ENCODE results near the gene SIN3B.
A peak's percentile ranks its signal among the peaks of the same experiment; 100 is the strongest.

The SIN3B gene

GRCh38 chr19:16804176-16804575, 25.0 kb upstream of the SIN3B start (continued):
- no peak for TF ChIP-seq ELK4 (IDR thresholded peaks at IDR 0.05; ENCODE audit: borderline replicate concordance, low read depth, low read length)
- TF ChIP-seq SALL2 (tag by site-specific recombination; IDR thresholded peaks at IDR 0.05; ENCODE audit: borderline replicate concordance): no peak
- no peak for TF ChIP-seq TSHZ1 (tag by site-specific recombination; IDR thresholded peaks at IDR 0.05; ENCODE audit: borderline replicate concordance)
- TF ChIP-seq ZNF510 (tag by site-specific recombination; IDR thresholded peaks at IDR 0.05; ENCODE audit: insufficient replicate concordance): no peak
- no peak for TF ChIP-seq AEBP2 (tag by site-specific recombination; IDR thresholded peaks at IDR 0.05; ENCODE audit: borderline replicate concordance)
- no peak for TF ChIP-seq ZNF398 (tag by site-specific recombination; IDR thresholded peaks at IDR 0.05)

GRCh38 chr19:16807549-16808284, 21.5 kb upstream of the SIN3B start:
- H3K27ac ChIP-seq (ENCODE audit: extremely low read depth, low read depth, low read length): no peak overlapping the region
- no peaks in the 10 kb centered on the region for H3K4me1 ChIP-seq (ENCODE audit: control insufficient read depth, insufficient read depth, low read length)
- no peaks in the 10 kb centered on the region; a peak in 1 of 3 replicates for H3K36me3 ChIP-seq (ENCODE audit: control insufficient read depth in 2 of 2, insufficient read depth in 1 of 2, low read length in 2 of 2)
- no peaks in the 10 kb centered on the region for H3K9me3 ChIP-seq (ENCODE audit: control insufficient read depth, insufficient read depth, low read depth, low read length)
- ChIA-PET POLR2A (interaction anchor here (0.6 kb wide), 1 partner anchor 31 kb away, joined by 4 read pairs; no protein-coding TSS in a partner anchor), CTCF (no interaction called here)
- H3K4me3 ChIP-seq (ENCODE audit: low read depth, low read length): no peak overlapping the region
- TF ChIP-seq GLIS1 (tag by site-specific recombination; IDR thresholded peaks at IDR 0.05) (peak; percentile 48), ZIC2 (tag by site-specific recombination; IDR thresholded peaks at IDR 0.05) (peak; percentile 91), ZNF610 (tag by site-specific recombination; IDR thresholded peaks at IDR 0.05; ENCODE audit: borderline replicate concordance) (no peak)

GRCh38 chr19:16814526-16815100, 14.6 kb upstream of the SIN3B start:
- Histone ChIP-seq H3K4me1 (ENCODE audit: control insufficient read depth, insufficient read depth, low read length) (no peaks in the 10 kb centered on the region), H3K4me3 (ENCODE audit: low read depth, low read length) (no peak overlapping the region), H3K27ac (ENCODE audit: extremely low read depth, low read depth, low read length) (no peak overlapping the region), H3K9me3 (ENCODE audit: control insufficient read depth, insufficient read depth, low read depth, low read length) (no peaks in the 10 kb centered on the region), H3K36me3 (ENCODE audit: control insufficient read depth in 2 of 2, insufficient read depth in 1 of 2, low read length in 2 of 2) (no peaks in the 10 kb centered on the region)
- CTCF ChIA-PET: no interaction called here
- POLR2A ChIA-PET: no interaction called here
- TF ChIP-seq ZNF121 (tag by site-specific recombination; IDR thresholded peaks at IDR 0.05) (no peak), ZNF658 (tag by site-specific recombination; IDR thresholded peaks at IDR 0.05) (no peak), ZNF510 (tag by site-specific recombination; IDR thresholded peaks at IDR 0.05; ENCODE audit: insufficient replicate concordance) (peak; percentile 20), ZNF549 (tag by site-specific recombination; IDR thresholded peaks at IDR 0.05) (no peak), ZNF677 (tag by site-specific recombination; IDR thresholded peaks at IDR 0.05) (no peak), INSM2 (tag by site-specific recombination; IDR thresholded peaks at IDR 0.05) (no peak), ZFP41 (tag by site-specific recombination; IDR thresholded peaks at IDR 0.05; ENCODE audit: borderline replicate concordance) (no peak), ZNF747 (tag by site-specific recombination; IDR thresholded peaks at IDR 0.05) (no peak), ZNF10 (tag by site-specific recombination; IDR thresholded peaks at IDR 0.05) (no peak), ZNF350 (tag by site-specific recombination; IDR thresholded peaks at IDR 0.05) (no peak), ZNF26 (tag by site-specific recombination; IDR thresholded peaks at IDR 0.05) (no peak), ZNF624 (tag by site-specific recombination; IDR thresholded peaks at IDR 0.05) (no peak)
